Stimulated activated CD4-positive, alpha-beta T cell treated with anti-CD3 and anti-CD28 coated beads, TNF-alpha, amount 100 ng/mL, for 1 hour (primary cell): Measurements from ENCODE around the gene EFHC1.
"Not testable (repeated sequence)": the region's sequence is repeated elsewhere in the genome, so short reads cannot be mapped to it uniquely, and the experiment has no call there.

ENCODE experiments used
- DNase-seq, 3 donors: peaks; one replicate each; pipeline ENCODE4 v3.0.0-alpha.2; 2020; ENCODE audit warnings: low read depth in 3 of 3, low spot score in 1 of 3

The EFHC1 gene, protein sequence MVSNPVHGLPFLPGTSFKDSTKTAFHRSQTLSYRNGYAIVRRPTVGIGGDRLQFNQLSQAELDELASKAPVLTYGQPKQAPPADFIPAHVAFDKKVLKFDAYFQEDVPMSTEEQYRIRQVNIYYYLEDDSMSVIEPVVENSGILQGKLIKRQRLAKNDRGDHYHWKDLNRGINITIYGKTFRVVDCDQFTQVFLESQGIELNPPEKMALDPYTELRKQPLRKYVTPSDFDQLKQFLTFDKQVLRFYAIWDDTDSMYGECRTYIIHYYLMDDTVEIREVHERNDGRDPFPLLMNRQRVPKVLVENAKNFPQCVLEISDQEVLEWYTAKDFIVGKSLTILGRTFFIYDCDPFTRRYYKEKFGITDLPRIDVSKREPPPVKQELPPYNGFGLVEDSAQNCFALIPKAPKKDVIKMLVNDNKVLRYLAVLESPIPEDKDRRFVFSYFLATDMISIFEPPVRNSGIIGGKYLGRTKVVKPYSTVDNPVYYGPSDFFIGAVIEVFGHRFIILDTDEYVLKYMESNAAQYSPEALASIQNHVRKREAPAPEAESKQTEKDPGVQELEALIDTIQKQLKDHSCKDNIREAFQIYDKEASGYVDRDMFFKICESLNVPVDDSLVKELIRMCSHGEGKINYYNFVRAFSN

DNA sequence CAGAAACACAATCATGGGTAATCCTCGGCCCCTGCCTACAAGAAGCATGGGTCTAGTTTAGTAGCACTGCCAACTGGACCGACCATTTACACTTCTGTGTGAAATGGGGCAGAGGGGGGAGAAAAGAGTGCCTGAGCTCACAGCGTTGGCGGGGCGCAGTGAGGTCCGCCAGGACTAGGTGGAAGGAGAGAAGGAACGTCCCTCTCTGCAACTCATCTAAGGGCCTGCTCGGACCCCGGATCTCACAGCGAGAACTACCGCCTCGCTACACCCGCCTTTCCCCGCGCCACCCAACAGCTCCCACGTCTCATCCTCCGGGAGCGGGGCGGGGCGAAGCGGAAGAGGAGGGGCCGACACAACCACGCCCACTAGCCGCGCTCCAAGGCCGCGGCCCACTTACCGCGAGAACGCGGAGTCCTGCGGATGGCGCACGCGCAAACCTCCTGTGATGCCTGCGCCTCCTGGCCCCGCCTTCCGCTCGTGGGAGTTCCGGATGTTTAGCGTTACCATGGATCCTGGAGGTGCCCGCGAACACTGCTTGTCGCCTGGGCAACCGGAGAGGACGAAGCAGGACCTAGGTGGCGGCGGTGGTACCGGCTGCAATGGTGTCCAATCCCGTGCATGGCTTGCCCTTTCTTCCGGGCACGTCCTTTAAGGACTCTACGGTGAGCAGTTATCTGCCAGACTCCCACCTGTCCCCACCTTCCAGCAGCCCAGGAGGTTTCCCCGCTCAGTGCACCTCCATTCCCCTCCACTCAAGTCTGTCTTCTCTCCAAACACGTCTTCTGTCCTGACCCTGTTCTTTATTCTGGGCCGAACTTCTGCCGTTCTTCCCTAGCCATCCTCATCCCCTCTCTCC is at the start of gene EFHC1:
TSS of gene EFHC1 (plus strand) at position 534 of the 859 bp plus-strand sequence. CDS start at position 603, 69 bp downstream.
- DNase-seq: peak; percentile 92 to 97 (median 95)

DNA sequence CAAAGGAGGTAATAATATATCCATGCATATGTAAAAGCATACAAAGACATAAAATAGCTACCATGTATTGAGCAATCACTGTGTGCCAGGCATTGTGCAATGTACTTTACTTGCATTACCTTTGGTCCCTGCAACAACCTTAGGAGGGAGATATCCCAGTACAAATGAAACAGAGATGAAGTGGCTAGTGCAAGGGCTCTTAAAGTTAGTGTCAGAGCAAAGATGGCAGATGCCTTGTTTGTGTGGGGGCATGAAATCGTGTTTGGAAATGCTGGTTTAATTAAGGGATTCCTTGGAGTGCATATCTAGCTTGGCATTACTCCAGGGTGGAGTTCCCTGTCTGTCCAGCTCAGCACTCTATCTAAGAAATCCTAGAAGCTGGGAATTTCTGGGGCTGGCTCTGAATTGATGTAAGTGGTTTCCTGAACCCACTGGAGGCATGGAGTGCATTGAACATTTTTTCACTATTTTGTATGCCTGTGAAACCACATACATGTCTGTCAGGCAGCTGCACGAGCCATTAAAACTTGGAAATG is 48.4 kb upstream of the EFHC1 start:
- no peak for DNase-seq

DNA sequence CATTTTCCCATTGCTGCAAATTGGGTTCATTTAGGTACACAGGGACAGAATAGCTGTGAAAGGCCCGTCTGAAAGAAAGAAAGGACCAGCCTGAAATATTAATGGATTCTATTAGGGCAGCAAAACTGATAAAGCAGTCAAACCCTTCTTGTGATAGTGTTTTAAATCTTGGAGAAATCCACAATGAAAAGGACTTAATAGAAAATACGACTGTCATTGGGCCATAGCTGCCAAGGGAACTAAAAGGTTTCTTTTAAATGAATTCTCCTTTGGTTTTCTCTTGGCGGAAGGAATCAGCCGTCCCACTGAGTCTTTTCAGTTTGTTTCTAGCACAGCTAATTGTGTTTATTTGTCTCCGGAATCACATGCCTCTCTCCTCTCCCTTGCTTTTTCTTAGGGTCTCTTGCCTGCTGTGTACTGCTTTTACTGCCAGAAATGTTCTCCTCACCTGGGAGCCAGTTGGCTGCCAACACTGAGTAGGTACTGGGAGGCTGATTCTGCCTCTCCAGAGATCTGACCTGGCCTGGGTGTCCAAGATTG is 46.9 kb upstream of the EFHC1 start:
- DNase-seq: no peak

DNA sequence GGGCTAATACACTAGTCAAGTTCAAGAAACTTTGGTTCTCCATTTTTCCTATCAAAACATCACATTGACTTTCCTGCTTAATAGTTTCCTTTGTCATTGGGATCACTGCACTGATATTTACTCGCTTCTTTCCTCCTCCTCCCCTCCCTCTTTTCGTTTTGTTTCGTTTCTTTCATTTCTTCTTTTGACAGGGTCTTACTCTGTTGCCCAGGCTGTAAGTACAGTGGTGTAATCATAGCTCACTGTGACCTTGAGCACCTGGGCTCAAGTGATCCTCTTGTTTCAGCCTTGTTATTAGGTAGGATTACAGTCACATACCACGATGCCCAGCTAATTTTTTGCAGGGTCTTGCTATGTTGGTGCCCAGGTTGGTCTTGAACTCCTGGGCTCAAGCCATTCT is 45.9 kb upstream of the EFHC1 start:
- no peak for DNase-seq

DNA sequence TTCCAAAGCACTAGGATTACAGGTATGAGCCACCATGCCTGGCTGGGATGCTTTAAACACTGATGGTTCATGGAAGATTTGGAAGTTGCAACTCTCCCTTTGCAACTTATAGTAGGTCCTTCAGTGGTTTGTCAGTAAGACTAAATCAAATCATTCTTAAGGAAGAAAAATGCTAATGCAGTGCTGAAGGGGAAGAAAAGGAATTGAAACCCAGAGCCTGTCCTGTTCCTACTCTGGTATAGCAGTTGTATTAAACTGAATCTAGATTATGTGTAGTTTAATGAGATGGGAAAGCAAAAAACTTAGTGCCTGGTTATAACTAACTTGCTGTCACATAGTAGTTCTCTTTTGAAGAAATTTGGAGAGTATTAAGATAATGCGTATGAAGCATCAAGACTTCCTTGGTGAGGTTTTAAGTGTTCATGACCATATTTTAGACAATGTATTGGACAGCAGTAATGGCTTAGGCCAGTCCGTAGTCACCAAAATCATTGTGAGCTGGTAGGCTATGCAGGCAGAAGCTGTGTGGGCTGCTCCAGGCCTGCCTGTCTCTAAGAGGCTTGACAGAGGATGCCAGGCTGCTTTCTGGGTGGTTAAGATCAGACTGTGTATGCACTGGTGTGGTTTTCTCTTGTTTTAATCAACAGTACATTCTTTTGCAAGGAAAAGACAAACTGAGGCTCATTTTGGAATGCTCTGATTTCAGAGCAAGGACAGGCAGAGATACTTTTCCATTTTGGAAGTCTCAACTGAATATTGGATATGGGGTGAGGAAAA is 44.2 kb upstream of the EFHC1 start:
- no peak for DNase-seq

DNA sequence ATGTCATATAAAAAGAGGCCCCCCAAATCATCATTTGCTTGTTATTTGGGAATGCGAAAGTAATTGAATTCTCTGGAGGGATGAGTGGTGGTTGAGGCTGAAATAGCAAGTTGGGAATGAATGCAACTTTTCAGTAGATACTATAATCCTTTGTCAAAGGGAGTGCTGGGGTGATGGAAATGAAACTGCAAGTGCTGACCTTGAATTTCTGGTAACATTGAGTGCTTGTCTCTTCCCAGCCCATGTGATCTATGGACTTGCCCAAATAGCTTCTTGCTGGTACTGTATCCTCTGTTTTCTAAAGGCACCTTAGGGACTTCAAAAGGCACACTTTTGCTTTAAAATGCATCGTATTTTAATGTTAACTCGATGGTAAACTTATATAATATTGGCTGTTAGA is 43.4 kb upstream of the EFHC1 start:
- no peak for DNase-seq

DNA sequence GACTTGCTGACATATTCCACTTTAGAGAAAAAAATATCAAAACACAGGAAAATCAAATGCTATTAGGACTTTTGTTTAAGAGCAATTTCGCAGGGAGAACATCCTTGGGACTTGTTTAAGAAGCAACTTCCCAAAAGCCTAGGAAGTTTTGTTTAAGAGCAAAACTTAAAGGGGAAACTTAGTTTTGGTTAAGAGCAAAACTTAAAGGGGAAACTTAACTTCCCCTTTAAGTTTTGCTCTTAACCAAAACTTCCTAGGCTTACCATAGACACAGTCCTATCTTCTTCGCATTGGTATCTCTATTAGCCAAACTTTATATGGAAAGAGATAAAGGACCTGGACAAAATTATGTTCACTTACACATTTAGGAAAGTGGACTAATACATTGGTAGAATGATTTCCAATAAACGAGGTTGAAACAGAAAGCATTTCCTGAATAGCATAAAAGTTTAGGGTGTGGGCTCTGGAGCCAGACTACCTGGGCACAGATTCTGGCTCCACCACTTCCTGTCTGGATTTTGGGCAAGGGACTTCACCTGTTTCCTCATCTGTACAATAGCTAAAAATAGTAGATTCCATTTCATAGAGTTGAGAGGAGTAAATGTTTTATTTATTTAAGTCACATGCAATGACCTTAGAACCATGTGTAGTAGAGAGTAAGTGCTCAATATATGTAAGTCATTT is 42.5 kb upstream of the EFHC1 start:
- no peak for DNase-seq

DNA sequence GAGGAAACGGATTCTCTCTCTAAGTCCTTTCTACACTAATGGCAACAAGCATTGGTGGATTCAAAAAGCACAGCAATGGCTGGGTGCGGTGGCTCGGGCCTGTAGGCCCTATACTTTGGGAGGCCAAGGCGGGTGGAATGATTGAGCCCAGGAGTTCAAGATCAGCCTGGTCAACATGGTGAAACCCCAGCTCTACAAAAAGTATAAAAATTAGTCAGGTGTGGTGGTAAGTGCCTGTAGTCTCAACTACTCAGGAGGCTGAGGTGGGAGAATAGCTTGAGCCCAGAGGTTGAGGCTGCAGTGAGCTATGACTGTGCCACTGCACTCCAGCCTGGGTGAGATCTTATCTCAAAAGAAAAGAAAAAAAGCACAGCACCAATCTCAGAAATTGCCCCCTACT is 38.9 kb upstream of the EFHC1 start:
- DNase-seq: no peak

DNA sequence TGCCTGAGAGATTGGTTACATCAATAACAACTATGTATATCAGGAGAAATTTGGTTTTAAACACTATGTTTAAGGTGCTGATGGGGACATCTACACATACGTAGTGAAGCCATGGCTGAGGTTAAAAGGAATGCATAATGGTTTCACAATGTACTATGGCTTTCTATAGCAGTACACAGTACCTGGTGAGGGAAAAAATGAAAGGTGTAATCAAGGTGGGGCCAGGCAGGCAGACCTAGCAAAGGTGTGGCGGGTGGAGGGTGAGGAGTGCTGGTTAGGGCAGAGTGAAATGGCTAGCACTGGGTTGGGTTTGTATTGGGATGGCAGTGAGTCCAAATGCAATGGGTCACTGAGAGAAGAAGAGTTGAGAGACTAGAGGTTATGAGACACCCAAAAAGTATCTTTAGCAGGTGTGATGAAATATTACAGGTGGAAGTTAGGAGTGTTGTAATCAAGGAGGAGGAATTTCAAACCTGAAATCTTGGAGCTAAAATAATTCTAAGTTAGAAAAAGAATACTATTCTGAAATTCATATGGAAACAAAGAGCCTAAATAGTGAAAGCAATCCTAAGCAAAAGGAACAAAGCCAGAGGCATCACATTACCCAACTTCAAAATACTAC is 35.9 kb upstream of the EFHC1 start:
- DNase-seq: no peak

DNA sequence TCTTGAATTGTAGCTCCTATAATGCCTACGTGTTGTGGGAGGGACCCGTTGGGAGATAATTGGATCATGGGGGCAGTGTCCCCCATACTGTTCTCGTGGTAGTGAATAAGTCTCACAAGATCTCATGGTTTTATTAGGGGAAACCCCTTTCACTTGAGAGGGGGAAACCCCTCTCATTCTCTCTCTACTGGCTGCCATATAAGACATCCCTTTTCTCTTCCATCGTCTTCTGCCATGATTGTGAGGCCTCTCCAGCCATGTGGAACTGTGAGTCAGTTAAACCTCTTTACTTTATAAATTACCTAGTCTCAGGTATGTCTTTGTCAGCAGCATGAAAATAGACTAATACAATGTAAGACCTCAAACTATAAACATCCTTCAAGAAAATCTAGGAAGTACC is 35.1 kb upstream of the EFHC1 start:
- DNase-seq: no peak

DNA sequence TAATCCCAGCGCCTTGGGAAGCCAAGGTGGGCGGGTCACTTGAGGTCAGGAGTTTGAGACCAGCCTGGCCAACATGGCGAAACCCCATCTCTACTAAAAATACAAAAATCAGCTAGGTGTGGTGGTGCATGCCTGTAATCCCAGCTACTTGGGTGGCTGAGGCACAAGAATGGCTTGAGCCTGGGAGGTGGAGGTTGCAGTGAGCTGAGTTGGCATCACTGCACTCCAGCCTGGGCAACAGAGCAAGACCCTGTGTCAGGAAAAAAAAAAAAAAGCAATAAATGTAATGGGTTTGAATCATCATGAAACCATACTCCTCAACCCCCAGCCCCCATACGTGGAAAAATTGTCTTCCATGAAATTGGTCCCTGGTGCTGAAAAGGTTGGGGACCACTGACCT is 32.0 kb upstream of the EFHC1 start:
- DNase-seq: not testable (repeated sequence)

DNA sequence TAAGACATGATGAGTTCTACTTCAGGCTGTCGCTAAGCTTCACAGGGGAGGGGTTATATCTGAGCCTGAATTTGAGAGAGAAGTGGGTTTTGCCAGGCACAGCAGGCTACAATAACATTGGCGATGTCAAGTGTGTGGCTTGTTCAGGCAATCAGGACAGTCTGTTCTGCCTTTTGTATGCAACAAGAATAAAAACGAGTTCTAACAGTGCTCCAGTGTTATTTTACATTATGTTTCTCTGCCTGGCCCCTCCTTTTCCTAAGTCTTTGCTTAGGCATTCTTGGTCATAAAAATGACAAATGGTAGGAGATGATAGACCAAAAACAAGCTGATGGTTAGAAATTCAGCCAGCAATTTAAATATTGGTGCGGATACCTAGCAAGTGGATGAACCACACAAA is 31.4 kb upstream of the EFHC1 start:
- no peak for DNase-seq

DNA sequence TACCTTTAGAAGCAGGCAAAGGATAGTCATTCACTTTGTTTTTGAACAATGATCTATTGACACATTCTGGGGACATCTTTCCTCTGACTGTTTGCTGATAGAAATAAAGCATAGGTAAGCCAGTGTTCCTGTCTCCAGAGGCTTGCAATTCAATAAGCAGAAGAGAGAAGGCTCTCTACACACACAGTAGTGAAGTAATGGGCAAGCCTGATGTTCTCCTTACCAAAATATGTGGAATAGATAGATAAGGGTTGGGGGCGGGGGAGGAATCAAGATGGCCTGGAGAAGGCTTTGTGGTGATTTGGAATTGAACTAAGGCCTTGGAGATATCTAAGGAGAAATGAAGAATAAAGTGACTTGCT is 30.9 kb upstream of the EFHC1 start:
- no peak for DNase-seq

DNA sequence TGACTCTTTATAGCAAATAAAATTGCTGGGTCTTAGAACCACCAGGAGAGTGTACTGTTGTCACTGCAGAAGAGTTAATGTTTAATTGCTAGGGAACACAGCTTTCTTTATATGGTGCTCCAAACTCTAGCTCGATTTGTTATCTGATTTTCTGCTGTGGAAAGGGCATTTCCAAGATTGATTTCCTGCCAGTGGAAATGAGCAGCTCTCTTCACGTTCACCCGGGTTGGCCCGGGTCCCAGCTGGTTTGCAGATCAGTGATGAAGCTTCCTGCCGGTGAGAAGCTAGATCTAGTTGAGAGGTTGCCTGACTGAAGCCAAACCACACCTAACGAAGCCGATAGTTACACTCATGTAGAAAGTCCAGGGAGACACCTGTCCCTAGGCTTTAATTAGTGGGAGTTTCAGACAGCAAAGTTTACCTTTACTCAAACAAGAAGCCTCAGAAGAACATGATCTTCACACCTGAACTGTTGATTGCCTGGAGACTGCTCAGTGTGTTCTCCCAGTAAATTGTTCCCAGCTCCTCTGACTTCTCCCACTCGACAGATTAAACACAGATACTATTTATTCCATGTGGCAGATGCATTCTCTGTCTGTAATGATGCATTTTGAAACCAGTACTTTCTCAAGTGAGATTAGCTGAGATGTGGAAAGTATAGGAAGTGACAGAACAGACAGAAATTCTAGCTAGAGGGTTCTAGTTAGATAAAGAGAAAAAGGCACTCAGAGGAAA is 30.3 kb upstream of the EFHC1 start:
- DNase-seq: peak in 1 of 3 donors; percentile 15

DNA sequence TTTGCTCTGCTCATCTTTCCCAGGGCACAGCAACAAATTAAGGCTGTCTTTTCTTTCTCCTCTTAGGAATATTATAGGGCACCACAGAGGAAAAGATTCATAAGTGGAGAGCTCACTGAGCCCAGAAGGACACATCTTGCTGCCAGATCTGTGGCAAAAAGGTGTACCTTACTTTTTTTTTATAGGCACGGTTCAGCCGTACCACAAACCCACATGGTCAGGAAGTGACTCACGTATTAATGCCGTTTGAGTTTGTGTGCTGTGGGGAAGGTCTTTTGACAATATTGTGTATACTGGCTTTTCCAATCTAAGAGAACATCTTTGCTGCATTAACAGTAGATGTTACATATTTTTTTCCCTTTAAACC is 29.8 kb upstream of the EFHC1 start:
- DNase-seq: peak in 1 of 3 donors; percentile 30

DNA sequence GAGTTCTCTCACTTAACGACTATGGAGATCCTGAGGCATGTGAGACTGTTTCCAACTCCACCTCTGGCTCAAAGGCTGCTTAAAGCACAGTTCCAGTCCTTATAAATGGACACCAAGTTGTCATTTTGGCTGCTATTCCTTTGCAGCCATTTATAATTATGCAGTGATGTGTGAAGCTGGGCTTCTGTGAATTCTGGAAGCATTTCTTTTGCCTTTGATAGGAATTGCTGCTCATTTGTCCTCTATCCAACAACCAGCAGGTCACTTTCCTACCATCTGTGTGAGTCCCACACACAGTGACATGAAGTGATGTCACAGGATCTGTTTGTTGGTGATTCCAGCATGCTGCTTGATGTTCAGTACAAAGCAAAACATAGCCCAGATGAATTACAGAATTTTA is 28.5 kb upstream of the EFHC1 start:
- DNase-seq: no peak

DNA sequence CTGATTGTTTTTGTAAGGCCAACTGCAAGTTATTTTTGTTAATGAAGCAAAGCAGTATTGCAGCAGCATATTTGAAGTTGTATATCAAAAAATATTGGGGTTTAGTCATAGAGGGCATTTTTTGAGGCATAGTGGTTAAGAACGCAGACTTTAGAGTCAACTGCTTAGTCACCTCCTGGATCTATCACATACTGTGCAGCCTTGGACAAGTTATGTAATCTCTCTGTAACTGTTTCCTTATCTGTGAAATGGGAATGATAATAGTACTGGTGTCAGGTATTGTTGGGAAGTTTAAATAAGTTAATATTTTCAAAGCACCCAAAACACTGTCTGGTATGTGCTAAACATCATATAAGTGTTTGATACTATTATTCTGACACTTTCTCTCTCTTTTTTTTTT is 27.2 kb upstream of the EFHC1 start:
- no peak for DNase-seq

DNA sequence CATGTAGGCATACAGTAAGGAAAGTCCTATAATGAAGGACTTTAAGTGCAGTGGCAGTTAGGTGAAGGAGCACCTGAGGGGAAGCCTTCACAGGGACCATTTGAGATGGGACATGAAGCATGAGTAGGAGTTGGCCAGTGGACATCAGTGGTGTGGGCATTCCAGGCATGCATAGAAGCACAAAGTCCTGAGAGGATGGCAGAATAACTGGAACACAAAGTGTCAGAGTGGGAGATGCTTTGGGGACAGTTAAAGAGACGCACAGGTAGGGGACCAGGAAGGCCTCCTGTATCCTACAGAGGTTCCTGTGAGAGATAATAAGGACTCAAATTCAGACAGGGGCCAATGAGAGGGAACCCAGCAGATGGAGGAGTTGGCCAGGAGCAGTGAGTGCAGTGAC is 26.4 kb upstream of the EFHC1 start:
- DNase-seq: no peak

DNA sequence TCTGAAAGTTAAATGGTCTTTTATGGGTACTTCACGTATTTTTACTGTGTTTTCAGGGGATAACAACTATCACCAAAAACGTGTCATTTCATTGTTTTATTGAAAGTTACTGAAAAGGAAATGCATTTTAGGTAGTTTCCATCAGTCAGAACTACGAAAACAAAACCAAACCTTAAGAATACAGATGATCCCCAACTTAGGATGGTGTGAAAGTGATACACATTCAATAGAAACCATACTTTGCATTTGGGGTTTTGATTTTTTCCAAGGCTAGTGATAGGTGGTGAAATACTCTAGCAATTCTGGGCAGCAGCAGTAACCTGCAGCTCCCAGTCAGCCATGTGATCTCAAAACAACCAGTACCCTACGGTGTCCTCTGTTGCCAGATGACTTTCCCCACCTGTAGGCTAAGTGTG is 25.9 kb upstream of the EFHC1 start:
- no peak for DNase-seq
